ENCODE data around the gene KCTD19.

DNA sequence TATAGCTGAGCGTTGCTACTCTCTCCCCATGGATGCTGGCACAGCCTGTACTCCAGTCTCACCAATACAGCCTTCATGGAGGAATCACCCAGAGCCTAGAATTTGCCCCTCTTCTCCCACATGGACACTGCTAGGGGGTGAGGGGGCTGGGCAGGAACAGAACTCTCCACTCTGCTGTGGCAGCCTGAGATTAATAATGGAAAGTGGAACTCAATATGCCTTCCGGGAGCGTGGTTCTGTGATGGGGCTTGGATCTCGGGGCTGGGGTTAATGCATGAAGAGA is 76.6 kb downstream of the KCTD19 start:
- no peak for TF ChIP-seq POLR2A (IDR thresholded peaks at IDR 0.05; ENCODE audit: low read depth, low read length)
- TF ChIP-seq POLR2AphosphoS5 (IDR thresholded peaks at IDR 0.05; ENCODE audit: low read depth, low read length), result no peak
- TF ChIP-seq POU2F2 (IDR thresholded peaks at IDR 0.05; ENCODE audit: low read depth, low read length), result no peak
- no peak for TF ChIP-seq TAF1 (IDR thresholded peaks at IDR 0.05; ENCODE audit: low read depth, low read length)
- TF ChIP-seq PAX5 (IDR thresholded peaks at IDR 0.05; ENCODE audit: insufficient read depth, low read length, severe bottlenecking), result no peak
- no peak for TF ChIP-seq SPI1 (IDR thresholded peaks at IDR 0.05; ENCODE audit: low read depth, low read length)

All from GM12891 (cell line).